Stimulated activated CD4-positive, alpha-beta T cell treated with anti-CD3 and anti-CD28 coated beads, TNF-alpha, amount 100 ng/mL, for 1 hour (primary cell): ENCODE measurements around the gene SELENOT.

Experiments used
- DNase-seq, 3 donors: peaks; one replicate each; pipeline ENCODE4 v3.0.0-alpha.2; 2020; ENCODE audit warnings: low read depth in 3 of 3, low spot score in 1 of 3

SELENOT gene

DNA sequence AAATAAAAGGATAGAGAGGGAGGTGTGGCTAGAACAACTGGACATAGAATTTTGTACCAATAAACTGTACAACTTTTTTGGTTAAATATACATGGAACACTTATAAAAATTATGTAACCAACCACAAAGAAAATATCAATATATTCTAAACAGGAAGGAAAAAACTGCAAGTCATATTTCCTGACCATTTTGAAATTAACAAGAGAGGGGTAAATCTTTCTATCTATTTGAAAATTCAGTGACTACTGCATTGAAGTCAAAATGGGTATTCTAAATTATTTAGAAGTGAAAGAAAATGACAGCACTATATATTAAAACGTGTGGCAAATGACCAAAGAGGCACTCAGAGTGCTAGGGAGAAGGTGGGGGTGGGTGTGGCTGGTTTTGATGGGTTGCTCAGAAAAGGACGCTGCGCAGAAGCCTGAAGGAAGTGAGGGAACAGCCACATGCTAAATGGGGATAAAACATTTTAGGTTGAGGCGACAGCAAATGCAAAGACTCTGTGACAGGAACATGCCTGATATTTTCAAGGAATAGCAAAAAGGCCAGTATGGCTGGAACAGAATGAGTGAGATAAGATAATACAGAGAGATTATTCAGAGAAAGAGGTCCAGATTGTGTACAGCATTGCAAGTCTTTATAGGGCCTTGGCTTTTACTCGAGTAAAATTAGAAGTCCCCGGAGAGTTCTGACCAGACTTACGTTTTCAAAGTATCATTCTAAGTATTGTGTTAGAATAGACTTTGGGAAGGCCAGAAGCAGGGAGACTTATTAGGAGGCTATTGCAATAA is 59.5 kb downstream of the SELENOT start:
- no peak for DNase-seq

DNA sequence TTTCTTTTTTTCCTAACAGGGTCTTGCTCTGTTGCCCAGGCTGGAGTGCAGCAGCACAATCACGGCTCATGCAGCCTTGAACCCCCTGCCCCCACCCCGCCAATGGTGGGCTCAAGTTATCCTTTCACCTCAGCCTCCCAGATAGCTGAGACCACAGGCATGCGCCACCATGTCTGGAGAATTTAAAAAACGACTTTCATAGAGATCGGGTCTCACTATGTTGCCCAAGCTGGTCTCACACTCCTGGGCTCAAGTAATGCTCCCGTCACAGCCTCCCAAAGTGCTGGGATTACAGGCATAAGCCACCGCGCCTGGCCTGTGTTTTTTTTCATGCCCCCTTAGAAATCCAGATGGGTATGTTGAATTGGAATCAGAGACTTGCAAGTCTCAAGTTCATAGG is 60.3 kb downstream of the SELENOT start:
- DNase-seq, result no peak

DNA sequence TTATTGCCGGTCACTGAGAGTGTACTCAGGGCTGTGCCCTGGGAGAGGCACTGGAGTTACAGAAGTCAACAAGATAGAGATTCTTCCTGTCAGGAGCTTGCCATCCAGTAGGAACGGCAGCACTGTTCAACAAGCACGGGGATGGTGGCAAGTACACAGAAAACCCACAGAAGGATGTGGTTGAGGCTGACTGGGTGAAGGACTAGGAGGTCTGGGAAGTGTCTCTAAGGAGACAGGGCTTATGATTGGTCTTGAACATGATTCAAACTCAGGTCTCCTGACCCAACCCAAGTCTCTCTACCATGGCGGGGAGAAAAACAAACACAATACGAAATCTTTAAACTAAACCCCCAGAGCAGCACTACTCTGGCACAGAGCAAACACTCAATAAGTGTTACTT is 63.0 kb downstream of the SELENOT start:
- no peak for DNase-seq

DNA sequence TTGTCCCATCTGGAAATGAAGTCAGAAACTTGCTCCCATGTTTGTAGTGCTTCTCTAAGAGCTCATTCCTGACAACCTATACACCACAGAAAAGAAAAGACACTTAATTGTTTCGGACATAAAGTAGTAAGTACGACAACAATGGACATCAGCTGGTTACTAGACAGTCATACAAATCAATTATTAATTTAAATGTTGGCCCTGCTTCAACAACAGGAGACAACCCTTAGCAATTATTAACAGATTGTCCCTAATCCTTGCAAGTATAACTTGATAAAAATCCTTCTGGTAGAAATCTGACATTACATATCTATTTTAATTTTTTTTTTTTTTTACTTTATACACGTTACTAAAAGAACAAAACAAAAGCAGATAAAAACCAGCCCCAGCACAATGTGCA is 70.8 kb downstream of the SELENOT start:
- no peak for DNase-seq

DNA sequence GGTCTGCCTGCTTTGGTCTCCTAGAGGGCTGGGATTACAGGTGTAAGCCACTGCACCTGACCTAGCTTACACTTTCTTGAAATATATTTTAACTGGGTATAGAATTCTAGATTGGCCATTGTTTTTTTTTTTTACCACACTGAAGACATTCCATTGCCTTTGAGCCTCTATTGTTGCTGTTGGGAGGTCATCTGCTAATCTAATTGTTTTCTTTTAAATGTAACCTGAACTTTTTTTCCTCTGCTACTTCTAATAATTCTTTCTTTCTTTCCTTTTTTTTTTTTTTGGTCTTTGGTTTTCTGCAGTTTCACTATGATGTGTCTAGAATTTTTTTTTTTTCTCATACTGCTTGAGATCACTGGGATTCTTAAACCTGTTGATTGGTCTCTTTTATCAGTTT is 72.5 kb downstream of the SELENOT start:
- no peak for DNase-seq
